CD4-positive, alpha-beta T cell (primary cell): ENCODE results near the gene ADGRV1. TPM values are rescaled to one million over a fixed set of nuclear protein-coding genes. Genes with fewer than 3 reads are reported as not detected.

Experiments
- ATAC-seq: fragments of 200-7000 bp; cut with Tn5 transposase; one replicate; pipeline ENCODE4 v1.10.0; 2022; ENCODE audit warnings: mild to moderate bottlenecking; ENCODE audit not compliant: poor library complexity
- CTCF ChIA-PET: fragments of 350-600 bp; sonication (Branson Sonifier 250); formaldehyde crosslinking; loops from one replicate; lab custom pipeline; 2021; ENCODE audit warnings: antibody characterized with exemption, inconsistent platforms; lab: Charles Lee
- POLR2A ChIA-PET: fragments of 350-600 bp; sonication (Branson Sonifier 250); formaldehyde crosslinking; loops from one replicate; lab custom pipeline; 2021; ENCODE audit warnings: antibody characterized with exemption, inconsistent platforms; lab: Charles Lee
- DNase-seq, 14 experiments: peaks; one replicate each; pipeline ENCODE4 v3.0.0-alpha.2; 2013 to 2020; ENCODE audit warnings: mixed read lengths in 2 of 14
- H3K27ac ChIP-seq, 2 donors: one replicate each; pipeline versions ENCODE4 v1.5.1 to v1.7.0; 2013; ENCODE audit warnings: low read length in 2 of 2, low read depth in 1 of 2, mild to moderate bottlenecking in 1 of 2
- H3K27me3 ChIP-seq, 2 experiments: 1 replicate in 1 of 2; 2 replicates in 1 of 2; pipeline versions ENCODE4 v1.6.1 to v1.7.0; 2013; ENCODE audit warnings: low read length in 2 of 2, control low read depth in 1 of 2, mild to moderate bottlenecking in 1 of 2, moderate library complexity in 1 of 2; ENCODE audit not compliant: insufficient read depth in 2 of 2, control insufficient read depth in 1 of 2
- H3K36me3 ChIP-seq: one replicate; pipeline ENCODE4 v1.6.1; 2013; ENCODE audit warnings: low read length, control low read depth; ENCODE audit not compliant: insufficient read depth
- H3K4me1 ChIP-seq: one replicate; pipeline ENCODE4 v1.6.1; 2013; ENCODE audit warnings: low read length, control low read depth; ENCODE audit not compliant: insufficient read depth
- H3K4me3 ChIP-seq: one replicate; pipeline ENCODE4 v1.5.1; 2013; ENCODE audit warnings: mild to moderate bottlenecking, low read length, moderate library complexity
- H3K9me3 ChIP-seq, 2 experiments: 1 replicate in 1 of 2; 2 replicates in 1 of 2; pipeline versions ENCODE4 v1.6.1 to v1.7.0; 2013; ENCODE audit warnings: low read length in 2 of 2, mild to moderate bottlenecking in 2 of 2, control low read depth in 1 of 2, moderate library complexity in 1 of 2; ENCODE audit not compliant: control insufficient read depth in 1 of 2, insufficient read depth in 1 of 2
- H3K27ac Mint-ChIP-seq: one replicate; pipeline ENCODE4 v1.8.0; 2020; ENCODE audit warnings: mixed read lengths
- H3K27me3 Mint-ChIP-seq: one replicate; pipeline ENCODE4 v1.8.0; 2021; ENCODE audit warnings: mixed read lengths
- H3K36me3 Mint-ChIP-seq: one replicate; pipeline ENCODE4 v1.8.0; 2021; ENCODE audit warnings: low read depth, mixed read lengths
- H3K4me1 Mint-ChIP-seq: one replicate; pipeline ENCODE4 v1.8.0; 2021; ENCODE audit warnings: low read depth, mixed read lengths
- H3K4me3 Mint-ChIP-seq: one replicate; pipeline ENCODE4 v1.8.0; 2020; ENCODE audit warnings: mild to moderate bottlenecking, mixed read lengths
- H3K9me3 Mint-ChIP-seq: one replicate; pipeline ENCODE4 v1.8.0; 2020; ENCODE audit warnings: mixed read lengths
- CTCF ChIP-seq: fragments of 200-600 bp; IDR thresholded peaks from one replicate; pipeline ENCODE4 v1.8.0; 2022; ENCODE audit warnings: antibody characterized with exemption, mild to moderate bottlenecking
- intact Hi-C, 2 experiments: fragments of 100-400 bp; cut with DNase I in 1 of 2; cut with micrococcal nuclease in 1 of 2; formaldehyde crosslinking; loops; one replicate each; pipeline versions ENCODE4 v1.15.1 to v1.9.0; 2023 to 2025; cut with DNase I, micrococcal nuclease
- total RNA-seq, 174 experiments: library from RNA in 2 of 174; stranded (reverse) in 2 of 174; gene quantifications; one replicate each; pipeline ENCODE4 v1.2.3 and lab custom pipeline; 2021 to 2026

ADGRV1 gene
- total RNA-seq, 2 experiments from 2014 or later: 0.81 to 1.2 TPM

- ChIA-PET POLR2A (no interaction called here), CTCF (no interaction called here)
- no peak overlapping the region for H3K27ac ChIP-seq
- DNase-seq (no peak), ATAC-seq (no peak)
- Mint-ChIP-seq H3K4me3 (no peak overlapping the region), H3K36me3 (no peaks in the 10 kb centered on the region), H3K9me3 (no peaks in the 10 kb centered on the region), H3K27me3 (peaks cover 67% of the 10 kb centered on the region), H3K4me1 (no peaks in the 10 kb centered on the region), H3K27ac (no peak overlapping the region)
- no peaks in the 10 kb centered on the region for H3K9me3 ChIP-seq
- intact Hi-C loops: no loop called here
- H3K27me3 ChIP-seq: peaks cover 4 to 25% of the 10 kb centered on the region in 2 experiments
- no peak overlapping the region for H3K4me3 ChIP-seq
- no peak for TF ChIP-seq CTCF
- no peaks in the 10 kb centered on the region for H3K4me1 ChIP-seq
- no peaks in the 10 kb centered on the region for H3K36me3 ChIP-seq
Measured at GRCh38 chr5:90548069-90548593, 10.5 kb upstream of the ADGRV1 start.

DNA sequence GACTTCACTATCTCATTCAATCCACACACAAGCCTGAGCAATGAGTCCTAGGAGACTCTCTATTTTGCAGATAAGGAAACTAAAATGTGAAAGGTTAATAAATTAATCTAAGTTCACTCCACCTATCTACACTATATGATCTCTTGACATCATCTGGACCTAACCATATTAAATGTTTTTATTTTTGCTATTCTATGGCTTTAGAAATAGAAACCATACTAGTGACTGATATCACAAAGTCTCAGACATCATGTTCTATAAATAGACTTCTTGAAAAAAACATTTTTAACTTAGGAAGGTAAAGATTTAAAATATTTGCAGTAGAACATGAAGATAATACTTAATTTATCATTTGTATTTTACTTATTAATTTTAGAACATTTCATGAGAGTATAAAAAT is 9.4 kb upstream of the ADGRV1 start:
- POLR2A ChIA-PET: no interaction called here
- Histone ChIP-seq H3K36me3 (no peaks in the 10 kb centered on the region), H3K9me3 (no peaks in the 10 kb centered on the region), H3K4me3 (no peak overlapping the region), H3K4me1 (no peaks in the 10 kb centered on the region), H3K27me3 (peaks cover 4 to 25% of the 10 kb centered on the region in 2 experiments), H3K27ac (no peak overlapping the region)
- Mint-ChIP-seq H3K36me3 (no peaks in the 10 kb centered on the region), H3K9me3 (no peaks in the 10 kb centered on the region), H3K27me3 (peaks cover 71% of the 10 kb centered on the region), H3K27ac (no peak overlapping the region), H3K4me1 (no peaks in the 10 kb centered on the region), H3K4me3 (no peak overlapping the region)
- intact Hi-C loops: no loop called here
- DNase-seq (no peak), ATAC-seq (no peak)
- CTCF ChIA-PET: no interaction called here
- no peak for TF ChIP-seq CTCF

DNA sequence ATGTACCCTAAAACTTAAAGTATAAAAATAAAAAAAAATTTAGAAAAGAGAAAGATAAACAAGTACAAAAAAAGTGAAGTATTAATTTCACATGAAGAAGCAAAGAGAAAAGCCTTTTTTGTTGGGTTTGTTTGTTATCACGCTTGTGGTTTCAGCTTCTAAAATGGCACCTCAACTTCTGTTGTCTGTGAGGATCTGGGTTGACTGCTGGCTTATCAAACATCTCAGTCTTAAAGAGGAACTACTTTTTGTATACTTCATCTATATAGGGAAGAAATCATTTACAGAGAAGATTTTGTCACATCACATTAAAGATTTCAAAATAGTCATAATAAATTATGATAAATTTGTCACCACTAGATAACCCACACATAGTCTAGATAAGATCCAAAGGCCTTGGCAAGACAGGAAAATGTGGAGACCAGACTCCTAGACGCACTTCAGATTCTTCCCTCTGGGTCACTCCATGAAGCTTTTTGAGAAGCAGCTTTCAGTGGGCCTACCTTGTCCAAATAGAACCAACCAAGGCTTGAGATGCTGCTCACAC is 8.8 kb upstream of the ADGRV1 start:
- ATAC-seq: no peak
- Mint-ChIP-seq H3K36me3 (no peaks in the 10 kb centered on the region), H3K27me3 (peaks cover 68% of the 10 kb centered on the region), H3K9me3 (no peaks in the 10 kb centered on the region), H3K27ac (no peak overlapping the region), H3K4me1 (no peaks in the 10 kb centered on the region), H3K4me3 (no peak overlapping the region)
- ChIA-PET POLR2A (no interaction called here), CTCF (no interaction called here)
- Histone ChIP-seq H3K27me3 (peaks cover 7 to 26% of the 10 kb centered on the region in 2 experiments), H3K4me1 (no peaks in the 10 kb centered on the region), H3K36me3 (no peaks in the 10 kb centered on the region), H3K9me3 (no peaks in the 10 kb centered on the region), H3K4me3 (no peak overlapping the region), H3K27ac (no peak overlapping the region)
- no peak for DNase-seq
- intact Hi-C loops: no loop called here
- no peak for TF ChIP-seq CTCF
